Activated CD4-positive, alpha-beta T cell treated with anti-CD3 and anti-CD28 coated beads for 24 hours (primary cell): ENCODE results near the gene DCPS.
"Not testable (repeated sequence)": the region's sequence is repeated elsewhere in the genome, so short reads cannot be mapped to it uniquely, and the experiment has no call there.

Source experiments
- DNase-seq, 2 donors: peaks; one replicate each; pipeline ENCODE4 v3.0.0-alpha.2; 2020; ENCODE audit warnings: low read depth in 2 of 2

DCPS gene

DNA sequence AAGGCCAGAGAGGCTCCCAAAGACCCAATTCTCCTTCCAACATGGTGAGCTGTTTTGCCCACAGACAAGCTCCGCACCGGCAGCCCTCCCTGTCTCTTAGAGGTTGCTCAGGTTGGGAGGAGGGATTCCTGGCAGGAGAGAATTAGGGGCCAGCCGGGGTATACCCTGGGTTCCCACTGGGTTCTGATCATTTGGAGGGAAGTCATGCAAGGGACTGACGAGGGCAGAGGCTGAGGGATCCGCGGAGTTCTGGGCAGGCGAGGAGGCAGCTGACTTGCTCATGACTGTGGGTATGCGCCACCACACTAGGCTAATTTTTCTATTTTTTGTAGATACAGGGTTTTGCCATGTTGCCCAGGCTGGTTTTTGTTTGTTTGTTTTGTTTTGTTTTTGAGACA lies 56.2 kb downstream of the DCPS start:
- DNase-seq, result no peak

DNA sequence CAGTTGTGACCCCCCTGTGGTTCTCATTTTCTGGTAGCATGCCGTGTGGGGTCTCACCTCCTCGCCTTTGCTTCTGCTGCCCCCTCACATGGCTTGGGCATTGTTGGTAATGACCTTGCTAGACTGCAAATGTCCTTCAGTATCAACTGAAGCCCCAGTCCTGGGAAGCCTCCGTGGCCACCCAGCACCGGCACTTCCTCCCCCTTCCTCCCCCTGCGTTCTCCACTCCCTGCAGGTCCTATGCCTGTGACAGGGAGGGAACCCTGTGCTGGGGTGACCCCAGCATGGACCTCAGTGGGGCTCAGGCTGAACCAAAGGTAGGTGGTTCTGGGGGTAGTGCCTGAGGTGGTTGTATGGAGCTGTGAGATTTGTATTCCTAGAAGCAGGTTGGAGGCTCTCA lies 57.5 kb downstream of the DCPS start:
- DNase-seq, result no peak

DNA sequence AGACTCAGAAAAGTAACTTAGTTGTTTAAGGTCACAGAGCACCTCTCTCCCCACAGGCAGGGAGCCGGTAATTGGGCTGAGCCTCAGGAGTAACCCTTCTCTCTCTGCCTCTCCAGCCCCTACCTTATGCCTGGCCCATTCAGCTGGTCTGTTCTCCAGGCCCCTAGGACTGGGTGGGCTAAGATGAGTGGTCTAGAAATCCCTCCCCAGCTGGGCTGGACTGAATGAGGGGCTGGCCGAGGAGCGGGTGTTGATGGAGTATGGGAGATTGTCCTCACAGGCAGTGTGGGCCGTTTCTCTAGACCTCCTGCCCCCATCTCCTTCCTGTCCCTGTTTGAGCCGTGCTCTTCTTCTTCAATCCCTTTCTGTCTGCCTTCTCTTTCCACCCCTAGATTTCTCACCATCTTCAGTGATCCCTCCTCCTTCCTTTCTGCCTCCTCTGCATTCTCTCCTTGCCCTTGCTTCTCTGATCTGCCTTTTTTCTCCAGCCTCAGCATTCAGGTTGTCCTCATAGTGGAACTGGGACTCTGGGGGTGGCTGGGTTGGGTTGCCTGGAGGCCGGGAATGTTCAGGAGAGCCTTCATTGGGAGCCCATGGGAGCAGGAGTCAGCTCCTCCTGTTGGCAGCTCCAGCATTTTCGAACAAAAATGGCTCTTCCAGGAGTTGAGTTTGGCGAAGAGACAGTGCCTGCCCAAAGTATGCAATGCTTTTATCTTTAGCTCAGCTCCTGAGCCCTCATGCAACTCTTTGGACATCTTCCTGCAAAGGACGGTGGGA lies 59.2 kb downstream of the DCPS start:
- no peak for DNase-seq

DNA sequence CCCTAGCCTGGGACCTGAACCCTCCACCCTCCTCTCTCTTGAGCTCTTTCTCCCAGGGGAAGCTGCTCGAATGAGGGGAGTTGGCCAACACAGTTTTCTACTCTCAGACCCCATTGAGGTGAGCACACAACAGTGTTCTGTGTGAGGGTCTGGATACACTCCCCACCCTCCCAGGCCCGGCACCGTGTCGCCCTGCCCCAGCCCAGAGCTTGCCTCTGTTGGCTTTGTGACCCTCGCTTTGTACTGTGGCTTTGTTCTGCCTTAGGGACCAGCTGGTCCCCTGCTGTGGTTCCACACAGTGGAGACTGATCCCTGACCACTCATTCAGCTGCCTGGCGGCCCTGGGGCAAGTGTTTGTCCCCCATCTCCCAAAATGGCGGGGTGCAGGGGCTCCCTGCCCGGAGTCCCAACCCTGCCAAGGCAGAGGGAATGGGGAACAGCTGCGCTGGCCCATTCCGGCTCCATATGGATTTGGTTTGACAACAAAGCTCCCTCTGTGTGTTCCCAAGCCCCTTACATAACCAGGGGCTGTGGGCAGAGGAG lies 59.9 kb downstream of the DCPS start:
- DNase-seq, result no peak

DNA sequence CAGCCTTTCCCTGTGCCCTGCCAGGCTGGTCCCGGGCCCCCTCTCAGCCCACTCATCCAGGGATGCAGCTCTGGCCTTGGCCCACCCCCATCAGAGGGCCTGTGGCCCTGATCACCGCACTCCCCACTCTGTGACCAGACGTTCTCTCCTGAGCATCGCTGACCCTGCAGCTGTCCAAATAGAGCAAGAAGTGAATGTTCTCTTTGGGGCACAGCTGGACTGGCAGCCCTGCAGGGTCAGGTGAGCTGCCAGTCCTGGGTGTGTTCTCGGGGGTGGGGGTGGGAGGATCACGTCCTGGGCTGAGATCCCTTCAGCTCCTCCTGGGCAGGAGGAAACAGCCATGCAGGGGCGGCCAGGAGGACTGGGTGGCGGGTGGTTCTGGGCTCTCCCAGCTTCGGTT lies 60.9 kb downstream of the DCPS start:
- not testable (repeated sequence) for DNase-seq

DNA sequence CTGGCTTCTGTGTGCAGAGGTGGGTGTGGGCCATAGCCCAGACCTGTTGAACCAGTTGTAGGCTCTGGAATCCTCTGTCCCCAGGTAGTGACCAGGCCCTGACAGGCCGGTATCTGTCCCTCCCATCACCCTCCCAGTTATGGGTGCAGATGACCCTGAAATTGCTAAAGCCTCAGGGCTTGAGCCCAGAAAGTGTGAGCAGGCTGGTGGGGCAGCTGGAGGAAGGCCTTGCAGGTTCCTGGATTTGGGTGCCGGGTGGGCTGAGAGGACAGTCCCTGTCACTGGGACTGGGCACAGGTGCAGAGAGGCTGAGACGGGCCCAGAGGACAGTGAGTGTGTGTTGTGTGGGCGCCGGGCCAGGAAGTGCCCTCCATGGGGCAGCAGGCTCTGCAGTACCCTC lies 61.6 kb downstream of the DCPS start:
- not testable (repeated sequence) for DNase-seq

DNA sequence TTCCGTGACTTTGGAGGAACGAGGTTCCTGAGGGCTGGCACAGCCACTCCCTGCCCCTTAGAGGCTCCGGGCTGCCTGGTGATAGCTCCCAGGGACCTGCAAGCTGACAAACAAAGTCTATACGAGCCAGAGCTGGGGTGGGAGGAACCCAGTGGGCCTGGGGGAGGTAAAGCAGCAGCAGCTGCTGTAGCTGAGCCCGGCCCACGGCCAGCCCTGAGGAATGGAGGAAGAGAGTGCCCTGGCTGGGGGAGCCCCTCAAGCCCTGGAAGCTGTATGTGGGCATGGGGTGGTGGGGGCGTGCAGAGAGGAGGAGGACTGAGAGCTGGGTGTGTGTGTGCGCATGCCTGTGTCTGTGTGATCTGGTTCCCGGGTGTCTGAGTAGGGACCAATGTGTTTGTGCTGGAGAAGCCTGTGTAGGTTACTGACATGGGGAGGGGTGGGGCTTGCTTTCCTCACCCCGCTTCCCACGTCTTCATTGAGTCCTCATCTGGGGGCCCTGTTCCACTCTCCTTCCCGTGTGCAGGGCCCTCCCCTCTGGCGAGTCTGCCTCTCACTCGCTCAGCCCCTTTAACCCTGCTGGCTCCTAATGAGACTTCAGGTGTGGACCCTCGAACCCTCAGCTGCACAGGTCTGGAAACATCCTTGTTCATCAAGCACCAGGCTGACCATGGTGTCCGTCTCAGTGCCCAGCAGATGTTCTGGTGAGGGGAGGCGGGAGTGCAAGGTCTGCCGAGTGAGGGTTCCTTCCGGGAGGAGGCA lies 62.4 kb downstream of the DCPS start:
- no peak for DNase-seq

DNA sequence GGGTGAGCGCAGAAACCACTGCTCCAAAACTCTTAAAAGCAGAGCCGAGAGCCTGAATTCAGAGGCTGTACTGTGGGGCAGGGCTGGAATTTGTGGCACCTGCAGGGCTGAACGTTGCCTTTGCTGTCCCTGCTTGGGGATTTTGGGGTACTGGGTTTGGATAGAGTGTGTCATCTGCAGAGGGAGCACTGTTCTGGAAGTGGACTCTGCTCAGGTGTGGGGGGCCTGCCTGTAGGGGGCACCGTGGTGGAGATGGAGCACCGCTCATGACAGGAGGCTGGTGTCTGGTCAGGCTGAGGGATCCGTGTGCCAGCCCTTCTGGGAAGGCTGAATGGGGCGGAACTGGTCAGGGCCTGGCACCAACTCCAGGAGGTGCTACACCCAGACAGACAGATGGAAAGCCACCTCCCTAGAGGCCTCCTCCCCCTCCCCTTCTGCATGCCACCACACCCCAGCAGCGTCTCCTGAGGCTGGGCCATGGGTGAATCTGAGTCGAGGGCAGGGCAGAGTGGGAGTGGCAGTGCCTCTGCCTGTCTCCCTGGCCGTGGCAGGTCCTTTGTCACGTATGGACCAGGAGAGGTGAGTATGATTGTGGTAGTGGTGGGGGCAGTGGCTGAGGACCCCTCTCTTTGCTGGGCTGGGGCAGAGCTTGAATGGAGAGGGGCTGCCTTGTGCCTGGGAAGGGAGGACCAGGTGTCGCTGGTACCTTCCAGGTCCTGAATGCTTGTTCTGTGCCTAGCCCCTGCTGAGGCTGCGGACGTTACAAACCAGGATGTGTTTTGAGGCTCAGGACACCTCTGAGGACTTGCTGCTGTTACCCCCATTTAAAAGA lies 63.2 kb downstream of the DCPS start:
- DNase-seq, result not testable (repeated sequence)

DNA sequence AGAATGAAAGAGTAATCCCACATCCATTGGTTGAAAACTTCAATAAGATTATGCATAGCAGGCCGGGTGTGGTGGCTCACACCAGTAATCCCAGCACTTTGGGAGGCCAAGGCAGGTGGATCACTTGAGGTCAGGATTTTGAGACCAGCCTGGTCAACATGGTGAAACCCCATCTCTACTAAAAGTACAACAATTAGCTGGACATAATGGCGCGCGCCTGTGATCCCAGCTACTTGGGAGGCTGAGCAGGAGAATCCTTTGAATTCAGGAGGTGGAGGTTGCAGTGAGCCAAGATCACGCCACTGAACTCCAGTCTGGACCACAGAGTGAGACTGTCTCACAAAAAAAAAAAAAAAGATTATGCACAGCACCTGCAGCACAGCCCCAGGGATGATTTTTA lies 63.9 kb downstream of the DCPS start:
- not testable (repeated sequence) for DNase-seq

DNA sequence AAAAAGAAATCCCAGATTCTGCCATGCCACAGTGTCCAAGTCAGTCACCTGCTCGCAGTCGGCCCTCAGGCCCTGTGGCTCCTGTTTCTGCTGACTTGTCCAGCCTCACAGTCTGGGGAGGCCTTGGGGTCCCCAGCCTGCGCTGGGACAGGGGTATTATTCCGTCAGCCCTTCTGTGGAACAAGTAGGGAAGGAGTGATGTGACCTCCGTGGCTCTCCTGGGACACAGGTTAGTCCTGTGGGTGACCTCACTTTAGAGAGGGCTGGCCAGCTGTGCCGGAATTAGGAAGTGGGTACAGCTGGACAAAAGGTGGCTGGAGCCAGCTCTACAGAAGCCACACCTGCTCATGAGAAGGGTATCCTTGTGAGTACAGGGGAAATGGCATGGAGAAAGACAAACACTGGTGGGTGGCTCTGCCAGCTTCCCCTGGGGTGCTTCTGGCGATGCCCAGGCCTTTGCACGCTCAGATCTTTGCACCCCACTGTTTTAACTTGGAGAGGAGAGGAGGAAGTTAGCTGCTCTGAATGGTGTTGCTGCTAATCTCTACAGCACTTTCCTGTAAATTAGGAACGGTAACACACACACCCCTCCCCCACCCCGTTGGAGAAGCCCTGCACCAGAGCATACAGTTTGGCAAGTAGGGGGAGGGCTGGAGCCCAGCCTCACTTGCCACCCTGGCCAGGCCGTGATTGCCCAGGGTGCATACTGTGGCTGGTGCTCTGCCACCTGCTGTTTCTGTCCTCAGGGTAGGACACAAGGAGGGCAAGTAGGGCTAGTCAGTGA lies 64.7 kb downstream of the DCPS start:
- DNase-seq, result not testable (repeated sequence)

DNA sequence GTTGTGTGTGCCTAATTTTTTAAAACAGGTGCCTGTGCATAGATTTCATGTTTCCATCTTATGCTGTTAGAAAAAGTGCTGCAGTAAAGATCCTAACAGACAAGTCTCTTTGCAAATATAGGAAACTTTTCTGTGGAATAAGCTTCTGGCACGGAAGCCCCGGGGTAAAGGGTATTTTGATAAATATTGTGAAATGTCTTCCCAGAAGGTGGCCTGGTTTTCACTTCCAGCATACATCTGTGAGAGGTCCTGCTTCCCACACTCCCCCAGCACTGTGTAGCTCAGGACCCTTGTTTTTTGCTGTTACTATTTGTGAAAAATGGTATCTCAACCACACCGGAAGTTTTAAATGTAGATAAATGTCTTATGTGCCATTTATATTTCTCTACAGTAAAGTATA lies 66.2 kb downstream of the DCPS start:
- DNase-seq, result no peak

DNA sequence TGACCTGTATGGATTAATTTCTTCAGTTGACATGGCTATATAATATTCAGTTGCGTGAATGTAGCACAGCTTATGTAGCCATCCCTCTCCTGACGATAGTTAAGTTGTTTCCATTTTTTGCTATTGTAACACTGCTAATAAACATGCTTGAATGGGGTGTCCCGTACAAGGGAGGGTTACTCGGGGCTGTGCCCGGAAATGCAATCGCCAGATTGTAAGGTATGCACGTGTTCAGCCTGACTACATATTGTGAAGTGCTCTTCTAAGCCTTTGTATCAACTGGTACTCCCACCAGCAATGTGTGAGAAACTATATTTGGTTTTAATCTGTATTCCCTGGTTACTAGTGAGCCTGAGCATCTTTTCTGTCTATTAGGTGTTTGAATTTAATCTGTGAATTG lies 67.7 kb downstream of the DCPS start:
- no peak for DNase-seq

DNA sequence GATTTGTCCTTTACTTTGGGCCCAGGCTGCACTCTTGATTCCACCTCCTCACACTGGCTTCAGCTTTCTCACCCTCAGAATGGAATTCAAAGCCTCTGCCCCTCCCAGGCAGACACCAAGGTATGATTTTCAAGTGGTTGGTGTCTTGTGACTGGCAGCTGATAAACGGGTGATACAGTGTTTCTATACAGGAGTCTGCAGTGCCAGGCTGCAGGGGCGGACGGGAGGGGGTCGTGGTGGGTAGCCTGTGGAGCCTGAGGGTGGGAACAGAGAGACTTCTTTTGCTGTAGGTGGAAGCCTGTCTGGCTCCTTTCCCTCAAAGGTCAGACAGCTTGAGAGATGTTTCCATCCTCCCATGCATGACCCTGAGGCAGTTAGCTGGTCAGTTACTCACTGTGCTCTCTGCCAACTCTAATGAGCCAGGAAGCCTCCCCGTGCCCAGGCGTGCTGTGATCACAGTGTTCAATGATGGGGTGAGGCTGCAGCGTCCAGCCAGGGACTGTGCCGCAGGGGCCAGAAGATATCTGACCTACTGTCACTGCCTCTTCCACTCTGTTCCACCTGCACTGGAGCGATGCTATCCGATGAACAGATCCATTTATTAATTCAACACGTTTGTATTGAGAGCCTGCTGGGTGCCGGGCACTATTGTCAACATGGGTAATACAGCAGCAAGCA lies 69.7 kb downstream of the DCPS start:
- not testable (repeated sequence) for DNase-seq

DNA sequence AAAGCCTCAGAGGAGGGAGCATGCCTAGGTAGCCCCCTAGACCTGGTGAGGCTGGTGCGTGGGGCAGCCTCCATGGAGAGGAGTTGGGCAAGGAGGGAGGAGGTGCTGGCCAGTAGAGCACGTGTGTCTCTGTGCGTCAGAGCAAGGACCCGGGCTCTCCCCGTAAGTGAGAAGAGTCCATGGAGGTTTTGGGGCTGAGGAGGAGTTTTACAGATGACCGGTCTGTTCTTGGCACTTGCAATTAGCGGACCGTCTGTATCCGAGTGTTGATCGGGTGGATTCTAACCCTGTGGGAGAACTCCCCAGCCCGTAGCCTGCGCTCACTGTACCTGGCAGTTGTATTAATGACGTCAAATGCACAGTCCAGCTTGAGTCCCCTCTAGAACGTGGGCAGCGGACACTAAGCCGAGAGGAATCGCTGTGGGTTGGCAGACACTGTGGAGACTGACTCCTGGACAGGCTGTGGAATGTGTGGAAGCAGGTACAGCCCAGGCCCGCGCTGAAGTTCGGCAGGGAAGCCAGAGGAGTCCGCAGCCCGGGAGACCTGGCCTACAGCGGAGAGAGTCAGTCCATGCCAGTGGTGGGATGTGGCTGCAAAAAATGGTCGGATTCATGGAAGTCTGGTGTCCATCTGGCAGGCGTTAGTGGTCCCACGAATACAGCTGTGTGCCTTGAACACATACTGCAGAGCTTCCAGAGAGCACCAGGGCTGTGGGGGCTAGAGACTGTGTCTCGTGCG lies 70.9 kb downstream of the DCPS start:
- not testable (repeated sequence) for DNase-seq

DNA sequence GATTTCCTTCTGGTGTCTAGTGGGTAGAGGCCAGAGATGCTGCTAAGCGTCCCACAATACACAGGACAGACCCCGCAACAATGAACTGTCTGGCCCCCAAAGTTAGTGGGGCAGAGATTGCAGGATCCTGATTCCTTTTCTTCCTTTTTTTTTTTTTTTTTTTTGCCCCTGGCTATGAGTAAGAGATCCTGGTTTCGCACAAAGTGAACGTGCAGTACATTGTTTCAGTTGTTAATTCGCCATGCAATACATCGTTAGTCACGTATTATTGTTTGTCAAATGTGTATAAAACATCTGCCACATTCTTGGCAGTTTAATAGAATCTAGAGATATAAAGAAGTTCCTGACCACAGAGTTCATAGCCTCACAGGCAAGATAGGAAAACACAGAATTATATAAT lies 71.9 kb downstream of the DCPS start:
- DNase-seq, result no peak

DNA sequence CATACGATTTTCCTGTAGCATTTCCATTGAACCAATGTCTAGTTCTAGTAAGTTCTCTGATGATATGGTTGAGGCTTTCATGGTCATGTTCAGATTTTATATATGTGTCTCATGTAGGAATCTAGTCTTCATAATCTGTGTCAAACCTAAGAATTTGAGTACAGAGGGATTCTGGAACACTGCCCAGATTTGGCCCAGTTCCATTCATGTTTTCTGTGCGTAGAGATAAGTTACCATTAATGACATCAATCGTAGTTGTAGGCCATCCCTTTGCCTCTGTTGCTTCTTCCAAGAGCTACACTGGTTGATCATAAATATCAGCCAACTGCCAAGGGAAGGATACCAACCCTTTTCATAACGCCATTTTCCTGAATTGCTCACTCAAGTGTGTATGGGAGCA lies 74.9 kb downstream of the DCPS start:
- no peak for DNase-seq

DNA sequence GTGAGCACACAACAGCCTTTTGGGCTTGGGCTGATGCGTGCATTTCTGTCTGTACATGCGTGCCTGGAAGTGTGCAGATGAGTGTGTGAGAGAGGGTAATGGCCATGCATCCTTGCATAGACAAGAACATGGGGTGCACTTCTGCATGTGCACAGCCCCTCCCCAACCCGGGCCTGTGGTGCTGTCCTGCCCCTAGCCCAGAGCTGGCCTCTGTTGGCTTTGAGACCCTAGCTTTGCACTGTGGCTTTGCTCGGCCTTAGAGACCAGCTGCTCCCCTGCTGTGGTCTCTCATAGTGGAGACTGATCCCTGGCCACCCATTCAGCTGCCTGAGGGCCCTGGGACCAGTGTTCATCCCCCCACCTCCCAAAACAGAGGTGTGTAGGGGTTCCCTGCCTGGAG lies 77.0 kb downstream of the DCPS start:
- DNase-seq, result no peak

DNA sequence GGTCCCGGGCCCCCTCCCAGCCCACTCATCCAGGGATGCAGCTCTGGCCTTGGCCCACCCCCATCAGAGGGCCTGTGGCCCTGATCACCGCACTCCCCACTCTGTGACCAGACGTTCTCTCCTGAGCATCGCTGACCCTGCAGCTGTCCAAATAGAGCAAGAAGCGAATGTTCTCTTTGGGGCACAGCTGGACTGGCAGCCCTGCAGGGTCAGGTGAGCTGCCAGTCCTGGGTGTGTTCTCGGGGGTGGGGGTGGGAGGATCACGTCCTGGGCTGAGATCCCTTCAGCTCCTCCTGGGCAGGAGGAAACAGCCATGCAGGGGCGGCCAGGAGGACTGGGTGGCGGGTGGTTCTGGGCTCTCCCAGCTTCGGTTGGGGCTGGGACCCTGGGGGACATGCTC lies 78.1 kb downstream of the DCPS start:
- not testable (repeated sequence) for DNase-seq

DNA sequence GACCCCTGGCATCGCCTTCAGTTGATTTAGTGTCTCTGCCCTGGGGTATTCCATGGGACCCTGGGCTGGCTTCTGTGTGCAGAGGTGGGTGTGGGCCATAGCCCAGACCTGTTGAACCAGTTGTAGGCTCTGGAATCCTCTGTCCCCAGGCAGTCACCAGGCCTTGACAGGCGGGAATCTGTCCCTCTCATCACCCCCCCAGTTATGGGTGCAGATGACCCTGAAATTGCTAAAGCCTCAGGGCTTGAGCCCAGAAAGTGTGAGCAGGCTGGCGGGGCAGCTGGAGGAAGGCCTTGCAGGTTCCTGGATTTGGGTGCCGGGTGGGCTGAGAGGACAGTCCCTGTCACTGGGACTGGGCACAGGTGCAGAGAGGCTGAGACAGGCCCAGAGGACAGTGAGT lies 78.8 kb downstream of the DCPS start:
- not testable (repeated sequence) for DNase-seq
